GM13976 (cell line): ENCODE data around the gene USP49.

Source experiments
- DNase-seq: peaks from one replicate; pipeline ENCODE4 v3.0.0; 2012; ENCODE audit warnings: low spot score
- CTCF ChIP-seq: IDR thresholded peaks from 2 replicates; pipeline ENCODE4 v1.5.1; 2012; ENCODE audit warnings: borderline replicate concordance, mild to moderate bottlenecking; ENCODE audit not compliant: insufficient read depth; ENCODE audit errors: extremely low read depth, missing control alignments, control extremely low read depth
- in situ Hi-C: fragments of 300-500 bp; cut with MboI; formaldehyde crosslinking; loops from one replicate; pipeline ENCODE4 v1.12.0; 2022; ENCODE audit warnings: low sequenced_read_pairs, mixed read lengths, inconsistent platforms; ENCODE audit not compliant: unreplicated experiment

USP49 gene

GRCh38 chr6:41936073-41936837 lies 41.1 kb upstream of the USP49 start:
- in situ Hi-C loops: loop anchor here (5.0 to 10.0 kb wide), 2 partner anchors 91 to 106 kb away; no protein-coding TSS in a partner anchor
- TF ChIP-seq CTCF: peak; percentile 70
- peak; percentile 80 for DNase-seq

GRCh38 chr6:41935685-41936072 lies 40.5 kb upstream of the USP49 start:
- in situ Hi-C loops: loop anchor here (5.0 to 10.0 kb wide), 2 partner anchors 91 to 107 kb away; no protein-coding TSS in a partner anchor

DNA sequence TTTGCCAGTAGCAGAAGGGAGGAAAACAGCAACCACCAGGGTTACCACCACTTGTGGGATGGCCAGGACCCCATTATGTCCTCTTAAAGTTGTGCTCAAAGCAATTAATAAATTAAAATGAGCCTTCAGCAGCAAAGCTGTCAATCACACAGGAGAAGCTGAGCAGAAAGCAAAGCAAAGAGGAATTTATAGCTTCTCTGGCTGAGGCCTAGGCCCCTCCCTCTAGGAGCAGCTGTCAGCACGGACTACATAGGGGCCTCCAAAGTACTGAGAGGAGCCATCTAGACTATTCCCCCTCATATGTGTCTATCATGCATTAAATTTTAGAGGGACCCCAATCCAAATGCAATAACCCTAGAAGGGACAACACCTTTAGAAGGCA lies 40.0 kb upstream of the USP49 start:
- no peak for TF ChIP-seq CTCF

More at GRCh38 chr6:41935685-41936072, 40.5 kb upstream of the USP49 start:
- DNase-seq: no peak
- no peak for TF ChIP-seq CTCF

DNA sequence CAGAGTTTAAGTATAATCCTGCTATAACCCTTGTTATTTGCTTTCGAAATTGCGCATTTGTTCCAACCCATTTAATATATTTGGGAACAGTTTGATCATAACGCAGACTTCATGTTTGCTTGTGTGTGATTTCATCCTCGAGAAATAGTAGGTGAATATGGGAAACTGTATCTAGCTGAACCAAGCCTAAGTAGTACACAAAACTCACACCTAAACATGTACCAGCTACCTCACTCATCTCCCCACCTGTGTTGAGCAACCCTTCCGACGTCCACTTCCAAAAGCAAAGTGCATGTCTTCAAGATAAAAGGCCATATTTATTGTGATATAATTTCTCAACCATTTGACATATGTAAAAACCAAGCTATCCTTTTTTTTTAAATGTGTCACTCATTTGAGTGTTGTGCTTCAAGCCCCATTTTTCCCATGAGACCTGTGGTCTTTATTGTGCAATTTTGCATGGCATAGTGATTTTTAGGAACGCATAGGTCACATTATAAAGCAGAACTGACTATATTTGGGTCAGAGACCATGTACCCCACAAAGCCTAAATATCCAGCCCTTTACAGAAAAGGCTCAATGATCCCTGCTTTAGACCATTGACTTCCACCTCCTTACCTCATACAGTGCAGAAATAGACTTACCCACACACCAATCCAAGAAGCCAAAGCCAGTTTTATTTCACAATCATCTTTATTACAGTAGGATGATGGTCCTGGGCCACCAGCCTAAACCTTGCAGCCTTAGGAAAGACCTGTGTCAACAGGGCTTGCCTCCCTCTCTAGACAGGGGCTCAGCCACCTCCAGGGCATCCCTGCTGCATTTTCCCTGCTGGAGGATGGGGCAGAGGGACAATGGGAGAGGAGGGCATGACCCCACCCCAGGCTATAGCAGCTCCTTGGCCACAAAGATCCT lies 39.4 kb upstream of the USP49 start:
- in situ Hi-C loops: loop anchor here (5.0 to 10.0 kb wide), 2 partner anchors 90 to 108 kb away; no protein-coding TSS in a partner anchor
- DNase-seq: no peak

More for the DNA sequence above, 40.0 kb upstream of the USP49 start:
- in situ Hi-C loops: loop anchor here (5.0 to 10.0 kb wide), 2 partner anchors 90 to 107 kb away; no protein-coding TSS in a partner anchor
- no peak for DNase-seq

GRCh38 chr6:41932378-41932777 lies 37.2 kb upstream of the USP49 start:
- no peak for DNase-seq
- no peak for TF ChIP-seq CTCF
- in situ Hi-C loops: loop anchor here (10.0 kb wide), 1 partner anchor 88 kb away; no protein-coding TSS in a partner anchor

More for the DNA sequence above, 39.4 kb upstream of the USP49 start:
- no peak for TF ChIP-seq CTCF

DNA sequence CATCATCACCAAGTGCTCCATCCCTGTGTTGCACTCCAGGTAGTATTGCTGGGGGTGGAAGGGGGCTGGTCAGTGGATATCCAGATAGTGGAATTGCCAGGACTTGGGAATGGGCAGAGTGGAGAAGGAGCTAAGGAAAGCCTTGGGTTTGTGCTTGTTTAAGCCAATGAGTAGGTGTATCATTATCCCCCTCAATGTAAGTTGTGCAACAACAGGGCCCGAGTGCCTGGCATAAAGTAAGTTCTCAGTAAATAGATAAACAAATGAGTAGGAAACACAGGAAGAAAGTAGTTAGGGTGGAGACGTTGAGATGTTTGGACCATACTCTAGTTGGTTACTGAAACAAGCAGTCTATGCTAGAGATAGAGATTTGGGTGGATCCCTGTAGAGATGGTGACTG lies 36.6 kb upstream of the USP49 start:
- no peak for DNase-seq
- in situ Hi-C loops: loop anchor here (10.0 kb wide), 1 partner anchor 87 kb away; no protein-coding TSS in a partner anchor
- no peak for TF ChIP-seq CTCF
